Measurements from ENCODE around the gene LY9.

Gene LY9

GRCh38 chr1:160795951-160796383 lies at the start of gene LY9:
TSS of gene LY9 (plus strand) at chr1:160796174. CDS start at chr1:160796188, 14 bp downstream.
- no peak for TF ChIP-seq CTCF (conservative IDR thresholded peaks at IDR 0.05)
- no peak within 1 kb of the TSS for H3K27ac ChIP-seq

GRCh38 chr1:160746836-160747500 lies 49.0 kb upstream of the LY9 start:
- no peak for TF ChIP-seq CTCF (conservative IDR thresholded peaks at IDR 0.05)
- H3K27ac ChIP-seq, result no peak overlapping the region

GRCh38 chr1:160747717-160748116 lies 48.3 kb upstream of the LY9 start:
- no peak overlapping the region for H3K27ac ChIP-seq
- TF ChIP-seq CTCF (conservative IDR thresholded peaks at IDR 0.05), result no peak

- no peak overlapping the region for H3K27ac ChIP-seq
- TF ChIP-seq CTCF (conservative IDR thresholded peaks at IDR 0.05), result no peak
These were observed 47.6 kb upstream of the LY9 start for GRCh38 chr1:160748181-160748877.

- no peak for TF ChIP-seq CTCF (conservative IDR thresholded peaks at IDR 0.05)
- no peak overlapping the region for H3K27ac ChIP-seq
These were observed 47.1 kb upstream of the LY9 start for GRCh38 chr1:160748878-160749269.

GRCh38 chr1:160750608-160751007 lies 45.4 kb upstream of the LY9 start:
- no peak for TF ChIP-seq CTCF (conservative IDR thresholded peaks at IDR 0.05)
- H3K27ac ChIP-seq, result no peak overlapping the region

GRCh38 chr1:160752406-160752805 lies 43.6 kb upstream of the LY9 start:
- no peak for TF ChIP-seq CTCF (conservative IDR thresholded peaks at IDR 0.05)
- no peak overlapping the region for H3K27ac ChIP-seq

All from VCaP (cell line).